Stimulated activated CD8-positive, alpha-beta memory T cell treated with anti-CD3 and anti-CD28 coated beads, Interleukin-4, amount 100 ng/mL, for 24 hours (primary cell): ENCODE measurements around the gene DGKQ.
"Not testable (repeated sequence)": the region's sequence is repeated elsewhere in the genome, so short reads cannot be mapped to it uniquely, and the experiment has no call there.

Source experiments
- DNase-seq: peaks from one replicate; pipeline ENCODE4 v3.0.0-alpha.2; 2020; ENCODE audit warnings: low read depth

Gene DGKQ

DNA sequence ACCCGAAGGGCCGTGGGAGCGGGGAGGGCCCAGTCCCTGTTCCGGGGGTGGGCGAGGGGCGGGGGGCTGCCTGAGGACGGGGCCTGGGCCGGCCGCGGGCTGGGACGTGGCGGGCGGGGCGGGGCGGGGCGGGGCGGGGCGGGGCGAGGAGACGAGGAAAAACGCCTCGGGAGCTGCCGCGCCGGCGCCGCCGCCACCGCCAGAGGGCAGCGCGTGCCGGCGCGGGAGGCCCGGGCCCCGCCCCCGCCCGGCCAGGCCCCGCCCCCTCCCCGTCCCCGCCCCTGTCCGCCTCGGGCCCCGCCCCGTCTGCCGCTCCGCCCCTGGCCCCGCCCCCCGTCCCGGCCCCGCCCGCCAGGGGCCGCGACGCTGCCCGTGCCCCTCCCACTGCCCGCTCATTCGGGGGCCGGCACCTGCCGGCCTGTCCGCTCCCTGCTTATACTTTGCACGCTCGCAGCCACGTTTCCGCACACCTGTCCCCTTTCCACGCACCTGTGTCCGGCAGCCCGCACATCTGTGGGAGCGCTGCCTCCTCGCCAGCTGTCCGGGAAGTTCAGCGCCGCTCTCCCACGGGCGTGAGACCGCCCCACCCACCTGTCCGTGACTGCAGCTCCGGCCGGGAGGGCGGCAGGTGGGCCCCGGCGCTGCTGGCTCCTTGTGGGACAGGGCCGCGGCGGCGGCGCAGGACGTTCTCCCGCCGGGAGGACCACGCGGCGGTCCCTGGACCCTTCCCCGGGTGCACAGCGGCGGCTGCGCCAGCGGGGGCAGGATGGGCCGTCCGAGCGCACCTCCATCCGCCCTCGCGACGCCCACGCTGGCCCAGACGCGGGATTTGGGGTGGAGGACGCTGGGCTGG lies 36.4 kb upstream of the DGKQ start:
- DNase-seq = peak; percentile 60

DNA sequence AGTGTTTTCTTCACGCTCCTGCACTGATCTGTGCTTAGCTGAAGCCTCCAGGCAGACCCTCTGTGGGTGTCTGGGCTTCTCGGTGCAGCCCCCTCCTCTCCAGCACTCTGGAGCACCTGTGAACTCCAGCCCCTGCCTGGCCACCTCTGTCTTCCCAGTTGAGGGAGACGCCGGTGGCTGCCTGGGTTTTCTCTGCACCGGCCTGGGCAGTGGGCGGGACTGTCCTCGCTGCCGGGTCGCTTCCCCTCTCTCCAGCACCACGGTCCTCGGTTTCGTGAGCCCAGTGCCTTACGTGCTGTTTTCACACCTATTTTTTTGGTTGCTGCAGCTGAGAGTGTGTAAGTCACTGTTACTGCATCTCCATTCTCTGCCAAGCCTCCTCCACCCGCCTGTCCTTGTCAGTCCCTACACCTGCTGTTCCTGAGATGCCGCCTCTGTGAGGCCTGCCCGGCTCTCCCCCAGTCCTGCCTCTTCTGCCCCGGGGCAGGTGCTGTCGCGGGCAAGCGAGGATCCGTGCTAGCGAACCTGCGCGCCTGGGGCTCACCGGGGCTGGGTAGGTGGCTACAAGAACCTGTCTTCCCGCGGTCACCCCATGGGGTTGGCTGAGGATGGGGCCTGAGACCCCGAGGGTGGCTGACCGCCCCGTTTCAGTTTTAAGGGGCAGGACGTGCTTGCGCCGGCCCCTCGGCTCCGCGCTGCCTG lies 35.6 kb upstream of the DGKQ start:
- DNase-seq = no peak

DNA sequence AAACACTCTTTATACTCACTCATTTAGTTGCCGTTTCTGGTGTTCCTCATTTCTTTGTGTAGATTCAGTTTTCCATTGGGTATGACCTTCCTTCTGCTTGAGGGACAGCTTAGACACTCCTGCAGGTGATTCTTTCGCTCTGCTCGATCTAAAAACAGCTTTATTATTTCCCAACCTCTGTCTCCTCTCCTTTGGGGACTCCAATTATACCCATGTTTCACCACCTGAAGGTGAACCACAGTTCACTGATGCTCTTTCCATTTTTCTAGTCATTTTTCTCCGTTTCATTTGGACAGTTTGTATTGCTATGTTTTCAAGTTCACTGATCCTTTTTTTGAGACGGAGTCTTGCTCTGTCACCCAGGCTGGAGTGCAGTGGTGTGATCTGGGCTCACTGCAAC lies 33.5 kb upstream of the DGKQ start:
- DNase-seq = no peak

DNA sequence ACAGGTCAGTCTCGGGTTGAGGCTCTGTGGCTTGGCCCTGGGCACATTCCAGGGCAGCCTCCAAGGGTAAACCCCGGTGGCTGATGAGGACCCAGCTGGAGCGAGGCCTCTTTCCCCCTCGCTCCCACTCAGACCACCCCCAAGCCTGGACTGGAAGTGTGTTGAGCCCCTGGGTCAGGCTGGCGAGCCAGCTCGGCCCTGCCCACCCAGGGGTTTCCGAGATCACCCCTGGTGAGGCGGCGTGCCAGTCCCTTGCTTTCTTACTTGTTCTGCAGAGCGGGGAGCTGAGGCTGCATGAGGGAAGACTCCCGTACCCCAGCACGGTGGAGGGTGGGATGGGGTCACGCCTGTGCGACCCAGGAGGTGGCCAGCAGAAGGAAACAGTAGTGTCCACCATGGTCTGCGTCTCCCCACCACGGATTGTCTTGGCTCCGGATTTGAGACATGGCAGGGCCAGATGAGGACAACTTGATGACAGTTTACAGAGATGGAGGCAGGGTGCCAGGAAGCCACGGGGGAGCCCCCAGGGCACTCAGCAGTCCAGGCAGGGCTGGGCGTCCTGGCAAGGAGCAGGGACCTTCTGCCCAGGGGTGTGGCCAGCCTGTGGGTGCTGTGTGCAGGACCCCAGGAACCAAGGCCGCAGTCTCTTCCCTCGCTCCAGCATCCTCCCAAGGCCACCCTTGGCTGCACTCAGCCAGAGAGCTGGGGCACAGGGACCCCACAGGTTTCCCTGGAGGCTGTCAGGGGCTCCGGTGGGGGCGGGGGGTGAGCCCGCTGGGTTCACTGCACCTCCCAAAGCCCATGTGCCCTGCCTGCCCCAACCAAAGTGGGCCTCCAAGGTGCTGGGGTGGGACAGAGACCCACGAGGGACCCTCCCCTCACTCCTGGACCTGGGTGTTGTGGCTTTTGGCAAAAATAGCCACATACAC lies 31.5 kb upstream of the DGKQ start:
- no peak for DNase-seq

DNA sequence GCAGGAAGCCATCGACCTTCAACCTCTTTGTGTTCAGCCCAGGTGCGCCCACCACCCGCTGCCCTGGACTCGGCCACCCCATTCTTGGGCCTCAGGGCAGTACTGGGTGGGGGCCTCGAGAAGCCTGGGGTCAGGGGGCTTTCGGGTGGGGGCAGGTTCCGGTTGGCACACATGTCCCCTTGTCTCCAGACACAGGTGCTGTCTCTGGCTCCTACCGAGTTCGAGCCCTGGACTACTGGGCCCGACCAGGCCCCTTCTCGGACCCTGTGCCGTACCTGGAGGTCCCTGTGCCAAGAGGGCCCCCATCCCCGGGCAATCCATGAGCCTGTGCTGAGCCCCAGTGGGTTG lies 30.7 kb upstream of the DGKQ start:
- DNase-seq = no peak

DNA sequence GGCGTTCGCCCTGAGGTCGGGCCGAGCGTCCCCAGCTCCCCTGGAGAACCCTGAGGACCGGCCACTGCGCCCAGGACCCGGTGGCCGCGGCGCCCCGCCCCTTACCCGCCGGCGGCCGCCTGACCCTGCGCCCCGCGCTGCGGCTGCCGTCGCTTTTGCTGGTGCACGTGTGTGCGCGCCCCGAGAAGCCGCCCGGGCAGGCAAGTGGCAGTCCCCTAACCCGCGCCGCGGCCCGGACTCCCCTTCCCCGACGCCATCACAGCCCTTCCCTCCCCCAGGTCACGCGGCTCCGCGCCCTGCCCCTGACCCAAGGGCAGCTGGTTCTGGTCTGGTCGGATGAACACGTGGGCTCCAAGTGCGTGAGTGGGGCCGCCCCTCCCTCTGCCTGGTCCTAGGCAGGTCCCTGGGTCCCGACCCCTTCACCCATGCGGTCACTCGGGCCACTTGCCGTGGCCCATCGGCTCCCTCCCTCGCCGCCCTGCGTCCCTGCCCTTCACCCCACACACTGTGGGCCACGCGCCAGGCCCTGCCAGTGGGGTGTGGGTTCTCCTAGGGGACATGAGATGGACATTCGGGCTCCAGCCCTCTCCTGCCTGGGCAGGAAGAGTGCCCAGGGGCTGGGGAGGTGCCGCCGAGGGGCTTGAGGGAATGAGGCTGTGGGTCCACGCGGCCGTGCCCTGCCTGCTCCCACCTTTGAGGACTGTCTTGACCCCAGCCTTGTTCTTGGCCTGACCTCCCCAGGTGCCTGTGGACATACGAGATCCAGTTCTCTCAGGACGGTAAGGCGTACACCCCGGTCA lies 30.1 kb upstream of the DGKQ start:
- no peak for DNase-seq

DNA sequence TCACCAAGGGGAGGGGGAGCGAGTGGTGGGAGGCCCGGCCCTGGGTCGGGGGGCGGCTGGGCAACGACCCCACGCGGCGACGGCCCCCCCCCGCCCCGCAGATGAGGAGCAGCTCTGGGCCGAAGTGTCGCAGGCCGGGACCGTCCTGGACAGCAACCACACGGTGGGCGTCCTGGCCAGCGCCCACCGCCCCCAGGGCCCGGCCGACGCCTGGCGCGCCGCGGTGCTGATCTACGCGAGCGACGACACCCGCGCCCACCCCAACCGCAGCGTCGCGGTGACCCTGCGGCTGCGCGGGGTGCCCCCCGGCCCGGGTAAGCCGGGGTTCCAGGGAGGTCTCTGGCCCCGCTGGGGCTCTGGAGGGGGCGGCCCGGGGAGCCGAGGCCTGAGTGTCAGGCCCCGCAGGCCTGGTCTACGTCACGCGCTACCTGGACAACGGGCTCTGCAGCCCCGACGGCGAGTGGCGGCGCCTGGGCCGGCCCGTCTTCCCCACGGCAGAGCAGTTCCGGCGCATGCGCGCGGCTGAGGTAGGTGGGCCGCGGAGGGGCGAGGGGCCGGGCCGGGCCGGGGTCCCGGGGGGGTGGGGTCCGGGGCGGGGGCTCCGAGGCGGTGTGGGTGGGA lies 29.4 kb upstream of the DGKQ start:
- no peak for DNase-seq

DNA sequence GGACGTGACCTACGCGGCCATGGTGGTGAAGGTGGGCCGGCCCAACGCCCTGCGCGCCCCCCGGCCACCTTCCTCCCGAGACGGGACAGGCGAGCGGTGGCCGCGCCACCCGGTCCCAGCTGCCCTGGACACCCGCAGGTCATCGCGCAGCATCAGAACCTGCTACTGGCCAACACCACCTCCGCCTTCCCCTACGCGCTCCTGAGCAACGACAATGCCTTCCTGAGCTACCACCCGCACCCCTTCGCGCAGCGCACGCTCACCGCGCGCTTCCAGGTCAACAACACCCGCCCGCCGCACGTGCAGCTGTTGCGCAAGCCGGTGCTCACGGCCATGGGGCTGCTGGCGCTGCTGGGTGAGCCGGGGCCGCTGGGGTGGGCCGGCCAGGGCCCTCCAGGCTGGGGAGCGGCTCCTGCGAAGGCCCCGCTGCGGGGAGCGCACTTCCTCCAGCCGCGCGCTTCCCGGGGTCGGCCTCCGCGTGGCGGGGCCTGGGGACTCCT lies 28.8 kb upstream of the DGKQ start:
- no peak for DNase-seq

DNA sequence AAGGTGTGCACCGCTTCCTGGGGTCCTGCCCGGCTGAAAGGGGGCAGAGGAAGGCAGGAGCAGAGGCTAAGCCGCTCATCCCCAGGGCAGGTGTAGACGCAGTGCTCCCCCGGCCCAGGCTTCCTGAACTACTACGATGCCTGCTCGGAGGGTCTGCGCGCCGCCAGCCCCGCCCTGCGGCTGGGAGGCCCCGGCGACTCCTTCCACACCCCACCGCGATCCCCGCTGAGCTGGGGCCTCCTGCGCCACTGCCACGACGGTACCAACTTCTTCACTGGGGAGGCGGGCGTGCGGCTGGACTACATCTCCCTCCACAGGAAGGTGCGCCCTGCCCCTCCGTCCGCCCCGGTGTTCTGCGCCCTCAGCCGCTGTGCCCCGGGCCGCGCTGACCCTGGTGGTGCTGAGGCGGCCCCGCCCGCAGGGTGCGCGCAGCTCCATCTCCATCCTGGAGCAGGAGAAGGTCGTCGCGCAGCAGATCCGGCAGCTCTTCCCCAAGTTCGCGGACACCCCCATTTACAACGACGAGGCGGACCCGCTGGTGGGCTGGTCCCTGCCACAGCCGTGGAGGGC lies 28.3 kb upstream of the DGKQ start:
- no peak for DNase-seq

DNA sequence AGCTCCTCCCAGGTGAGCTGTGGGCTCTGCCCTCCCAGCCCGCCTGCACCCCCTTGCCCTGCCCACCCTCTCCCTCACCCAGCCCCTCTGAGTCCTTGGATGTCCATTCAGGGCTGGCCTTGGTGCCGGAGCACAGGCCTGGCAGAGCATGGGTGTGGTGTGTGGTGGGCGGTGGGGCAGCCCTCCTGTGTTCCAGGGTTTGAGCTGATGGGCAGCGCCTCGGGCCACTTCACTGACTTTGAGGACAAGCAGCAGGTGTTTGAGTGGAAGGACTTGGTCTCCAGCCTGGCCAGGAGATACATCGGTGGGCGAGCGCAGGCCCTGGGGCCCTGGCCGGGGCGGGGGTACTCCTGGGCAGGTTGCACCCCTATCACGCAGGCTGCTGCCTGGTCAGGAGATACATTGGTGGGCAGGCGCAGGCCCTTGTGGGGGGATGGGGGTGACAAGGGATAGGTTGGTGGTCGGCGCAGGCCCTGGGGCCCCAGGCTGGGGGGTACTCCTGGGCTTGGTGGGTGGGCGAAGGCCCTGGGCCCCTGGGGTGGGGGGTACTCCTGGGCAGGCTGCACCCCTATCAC lies 27.4 kb upstream of the DGKQ start:
- DNase-seq = no peak

DNA sequence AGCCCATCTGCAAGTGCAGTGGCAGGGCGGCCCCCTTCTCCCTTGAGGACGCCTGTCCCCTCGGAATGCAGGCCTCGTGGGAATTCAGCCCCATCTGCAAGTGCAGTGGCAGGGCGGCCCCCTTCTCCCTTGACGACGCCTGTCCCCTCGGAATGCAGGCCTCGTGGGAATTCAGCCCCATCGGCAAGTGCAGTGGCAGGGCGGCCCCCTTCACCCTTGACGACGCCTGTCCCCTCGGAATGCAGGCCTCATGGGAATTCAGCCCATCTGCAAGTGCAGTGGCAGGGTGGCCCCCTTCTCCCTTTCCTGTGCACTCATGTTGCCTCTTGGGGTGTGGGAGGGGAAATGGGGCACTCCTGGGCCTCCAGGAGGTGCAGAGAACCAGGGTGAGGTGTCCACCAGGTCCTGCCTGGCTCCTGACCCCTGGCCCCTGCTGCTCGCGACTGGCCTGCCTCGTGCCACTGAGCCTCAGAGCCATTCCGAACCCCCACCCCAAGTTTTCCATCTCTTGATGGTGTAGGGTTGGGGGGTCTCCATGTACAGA lies 26.6 kb upstream of the DGKQ start:
- DNase-seq = no peak

DNA sequence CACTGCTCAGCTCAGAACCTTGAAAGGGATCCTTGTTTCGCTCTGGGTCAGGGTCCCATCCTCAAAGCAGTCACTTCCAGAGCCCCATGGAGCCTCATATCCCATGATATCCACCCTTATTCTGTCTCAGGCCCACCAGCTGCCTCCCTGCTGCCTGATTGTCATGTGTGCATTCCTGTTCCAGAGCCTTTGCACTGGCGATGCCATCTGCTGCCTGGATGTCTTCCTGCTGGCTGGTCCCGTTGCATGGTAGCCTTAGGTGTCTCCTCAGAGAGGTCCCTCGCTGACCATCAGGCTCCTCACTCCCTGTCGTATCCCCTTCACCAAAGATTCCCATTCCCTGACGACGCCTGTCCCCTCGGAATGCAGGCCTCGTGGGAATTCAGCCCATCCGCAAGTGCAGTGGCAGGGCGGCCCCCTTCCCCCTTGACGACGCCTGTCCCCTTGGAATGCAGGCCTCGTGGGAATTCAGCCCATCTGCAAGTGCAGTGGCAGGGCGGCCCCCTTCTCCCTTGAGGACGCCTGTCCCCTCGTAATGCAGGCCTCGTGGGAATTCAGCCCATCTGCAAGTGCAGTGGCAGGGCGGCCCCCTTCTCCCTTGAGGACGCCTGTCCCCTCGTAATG lies 26.0 kb upstream of the DGKQ start:
- not testable (repeated sequence) for DNase-seq

DNA sequence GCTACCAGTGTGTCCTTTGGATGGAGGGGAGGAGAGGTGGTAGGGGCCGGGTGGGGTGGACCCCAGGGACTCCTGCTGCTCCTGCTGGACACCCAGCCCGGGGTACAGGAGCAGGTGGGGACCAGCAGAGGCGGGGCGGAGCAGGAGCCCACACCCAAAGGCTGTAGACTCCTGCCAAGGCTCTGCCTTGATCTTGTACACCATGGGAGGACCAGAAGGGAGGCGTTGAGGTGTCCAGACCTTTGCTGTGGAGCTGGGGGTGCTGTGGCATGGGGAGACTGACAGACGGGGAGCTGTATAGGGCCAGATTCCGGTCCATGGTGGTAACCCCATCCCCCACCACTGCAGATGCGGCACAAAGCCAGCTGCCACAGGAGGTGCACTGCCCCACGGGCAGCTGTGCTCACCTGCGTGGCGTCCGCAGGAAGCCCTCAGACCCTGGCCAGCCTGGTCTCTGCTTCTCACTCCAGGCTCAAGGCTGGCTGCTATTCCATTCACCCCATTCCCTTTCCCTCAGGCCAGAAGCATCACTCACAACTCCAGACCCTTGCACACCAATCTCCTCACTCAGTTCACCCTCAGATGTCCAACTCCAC lies 24.8 kb upstream of the DGKQ start:
- DNase-seq = no peak

DNA sequence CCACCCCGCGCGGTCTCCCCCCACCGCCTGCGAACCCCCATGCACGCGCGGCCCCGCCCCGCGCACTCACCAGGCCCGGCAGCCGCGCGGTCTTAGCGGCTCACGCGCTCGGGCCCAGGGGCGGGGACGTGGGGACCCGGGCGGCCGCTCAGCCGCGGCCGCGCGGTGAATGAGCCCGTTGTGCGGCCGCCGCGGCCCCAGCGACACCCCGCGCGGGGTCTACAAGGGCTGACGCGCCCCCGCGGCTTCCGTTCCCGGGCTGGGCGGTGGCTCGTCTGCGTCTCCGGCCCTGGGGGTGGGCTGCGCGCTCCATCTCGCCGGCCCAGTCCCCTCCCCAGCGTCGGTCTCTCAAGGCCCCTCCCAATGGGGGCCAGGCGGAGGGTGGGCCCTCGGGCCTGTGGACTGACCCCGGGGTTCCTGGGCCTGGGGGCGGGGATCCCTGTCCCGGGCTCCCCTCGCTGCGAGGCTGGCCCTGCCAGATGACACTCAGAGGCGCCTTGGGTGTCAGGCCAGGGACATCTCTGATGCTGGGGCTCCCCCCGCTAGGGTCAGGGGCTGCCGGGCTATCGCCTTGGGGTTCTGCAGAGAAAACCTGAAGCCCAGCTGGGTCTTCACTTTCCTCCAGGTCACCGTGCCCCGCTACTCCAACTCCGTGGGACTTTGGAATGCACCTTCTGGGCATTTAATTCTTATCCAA lies 24.2 kb upstream of the DGKQ start:
- DNase-seq = no peak

DNA sequence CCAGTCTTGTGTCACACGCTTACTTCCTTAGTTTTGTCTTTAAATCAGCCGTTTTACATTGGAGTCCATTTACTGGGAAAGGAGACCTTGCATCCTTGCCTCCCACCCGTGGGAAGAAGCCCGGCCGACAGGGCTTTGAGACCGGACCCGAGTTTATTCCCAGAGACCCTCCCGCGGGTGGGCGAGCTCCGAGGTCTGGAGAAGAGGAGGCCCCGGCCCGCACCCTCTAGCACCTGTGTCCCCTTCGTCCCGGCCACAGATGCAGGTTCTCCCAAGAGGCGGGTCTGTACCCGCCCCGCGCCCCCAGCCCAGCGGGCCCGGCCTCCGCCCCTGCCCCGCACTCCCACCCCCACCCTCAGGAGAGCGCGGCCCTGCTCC lies 23.6 kb upstream of the DGKQ start:
- DNase-seq = no peak

DNA sequence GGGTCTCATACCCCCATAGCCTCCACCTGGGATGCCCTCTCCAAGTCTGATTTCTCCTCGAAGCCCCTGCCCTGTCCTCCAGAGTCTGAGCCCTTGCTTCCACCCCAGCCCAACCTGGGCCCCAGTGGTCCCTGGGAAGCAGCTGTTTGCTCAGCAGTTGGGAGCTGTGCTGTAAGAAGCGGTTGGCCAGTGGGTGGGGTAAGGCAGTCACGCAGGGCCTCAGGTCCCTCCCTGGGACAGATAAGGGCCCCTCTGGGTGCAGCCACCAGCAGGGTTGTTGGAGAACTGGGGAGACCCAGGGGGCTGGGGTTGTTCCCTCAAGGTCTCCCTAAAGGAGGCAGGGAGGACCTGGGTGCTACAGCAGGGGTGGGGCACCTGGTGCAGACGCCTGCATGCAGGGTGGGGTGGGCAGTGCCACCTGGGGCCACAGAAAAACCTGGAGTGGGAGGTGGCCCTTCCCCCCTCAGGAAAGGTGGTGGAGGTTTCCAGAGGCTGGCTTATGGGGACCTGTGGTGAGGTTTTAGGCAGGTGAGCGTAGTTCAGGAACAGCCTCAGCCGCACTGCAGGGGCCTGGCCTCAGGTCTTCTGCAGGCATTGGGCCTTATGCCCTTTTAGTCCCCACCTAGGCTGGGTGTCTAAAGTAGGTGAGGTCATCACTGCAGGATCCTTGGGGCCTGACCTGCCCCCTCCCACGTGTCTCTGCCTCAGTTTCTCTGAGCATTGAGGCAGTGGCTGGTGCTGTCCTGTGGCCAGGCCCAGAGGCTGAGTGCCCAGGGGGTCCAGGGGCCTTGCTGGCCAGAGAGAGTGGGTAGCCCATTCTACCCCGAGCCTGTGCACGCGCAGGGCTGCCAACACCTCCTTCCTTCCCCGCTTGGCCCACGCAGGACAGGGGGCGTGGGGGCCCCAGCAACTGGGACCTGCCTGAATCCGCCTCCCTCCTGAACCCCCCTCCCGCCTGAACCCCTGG lies 22.9 kb upstream of the DGKQ start:
- DNase-seq = no peak

DNA sequence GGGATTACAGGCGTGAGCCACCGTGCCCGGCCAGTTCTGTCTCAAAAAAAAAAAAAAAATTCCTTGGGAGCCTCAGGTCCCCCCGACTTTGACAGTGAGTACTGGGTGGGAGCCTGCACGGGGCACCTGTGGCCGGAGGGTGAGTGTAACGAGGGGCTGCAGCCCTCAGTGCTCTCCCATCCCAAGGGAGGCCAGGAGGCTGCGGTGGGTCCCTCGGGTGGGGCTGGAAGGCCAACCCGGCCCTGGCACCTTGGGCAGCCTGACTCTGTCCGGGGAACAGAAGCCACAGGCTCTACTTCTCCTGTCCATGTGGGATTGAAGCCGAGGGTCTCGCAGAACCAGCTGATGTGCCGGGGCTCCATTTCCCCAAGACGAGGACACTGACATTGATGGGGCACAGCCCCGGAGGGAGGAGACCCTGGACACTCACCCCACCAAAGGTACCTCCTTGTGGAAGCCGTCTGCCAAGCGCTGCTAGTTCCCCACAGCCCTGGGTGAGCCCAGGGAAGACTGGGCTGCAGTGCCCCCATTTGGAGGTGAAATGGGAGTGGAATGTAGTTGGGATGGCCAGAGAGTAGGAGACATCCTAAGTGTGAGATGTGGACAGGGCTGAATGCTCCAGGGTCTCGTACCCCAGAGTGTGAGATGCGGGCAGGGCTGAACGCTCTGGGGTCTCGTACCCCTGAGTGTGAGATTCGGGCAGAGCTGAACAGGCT lies 22.1 kb upstream of the DGKQ start:
- no peak for DNase-seq
